NT2/D1 (cell line): Measurements from ENCODE around the gene ABLIM1.

ENCODE experiments used
- DNase-seq: peaks from one replicate; pipeline ENCODE4 v3.0.0-alpha.2; 2011; ENCODE audit warnings: low read depth, low spot score
- H3K27me3 ChIP-seq: 2 replicates; pipeline ENCODE4 v1.6.0; 2011; ENCODE audit warnings: mild to moderate bottlenecking; ENCODE audit not compliant: insufficient read length, insufficient read depth
- H3K36me3 ChIP-seq: 2 replicates; pipeline ENCODE4 v1.6.1; 2011; ENCODE audit warnings: mild to moderate bottlenecking, low read length, mixed read lengths; ENCODE audit not compliant: insufficient read depth, insufficient read length
- H3K4me1 ChIP-seq: 2 replicates; pipeline ENCODE4 v1.5.1; 2011; ENCODE audit not compliant: insufficient read depth, insufficient read length
- H3K4me3 ChIP-seq: 2 replicates; pipeline ENCODE4 v1.5.1; 2011; ENCODE audit warnings: low read depth; ENCODE audit not compliant: insufficient read length
- H3K9ac ChIP-seq: 2 replicates; pipeline ENCODE4 v1.6.0; 2011; ENCODE audit warnings: low read depth; ENCODE audit not compliant: insufficient read length
- H3K9me3 ChIP-seq: 2 replicates; pipeline ENCODE4 v1.5.1; 2011; ENCODE audit warnings: mild to moderate bottlenecking, low read length; ENCODE audit not compliant: insufficient read depth
- SUZ12 ChIP-seq: IDR thresholded peaks from 2 replicates; pipeline ENCODE4 v1.6.1; 2011; ENCODE audit not compliant: insufficient read length, insufficient read depth; ENCODE audit errors: extremely low read depth
- YY1 ChIP-seq: IDR thresholded peaks from 2 replicates; pipeline ENCODE4 v1.6.1; 2011; ENCODE audit not compliant: insufficient read length, insufficient read depth
- ZNF274 ChIP-seq: IDR thresholded peaks from 2 replicates; pipeline ENCODE4 v1.6.1; 2011; ENCODE audit warnings: mild to moderate bottlenecking, low read depth, low read length

Gene ABLIM1

GRCh38 chr10:114408112-114408967, 249.7 kb downstream of the ABLIM1 start:
- H3K9me3 ChIP-seq: no peaks in the 10 kb centered on the region
- no peak for DNase-seq
- peaks cover 34% of the 10 kb centered on the region for H3K27me3 ChIP-seq
- no peak overlapping the region for H3K9ac ChIP-seq
- H3K36me3 ChIP-seq: no peaks in the 10 kb centered on the region
- no peak for TF ChIP-seq ZNF274
- no peak for TF ChIP-seq YY1
- no peak for TF ChIP-seq SUZ12
- H3K4me3 ChIP-seq: no peak overlapping the region
- H3K4me1 ChIP-seq: peaks cover 4% of the 10 kb centered on the region

- TF ChIP-seq YY1: no peak
- Histone ChIP-seq H3K9ac (no peak overlapping the region), H3K9me3 (no peaks in the 10 kb centered on the region), H3K36me3 (no peaks in the 10 kb centered on the region), H3K27me3 (peaks cover 45% of the 10 kb centered on the region), H3K4me3 (no peak overlapping the region), H3K4me1 (peaks cover 6% of the 10 kb centered on the region)
- DNase-seq: no peak
Observed at GRCh38 chr10:114406455-114406854, 251.6 kb downstream of the ABLIM1 start.

GRCh38 chr10:114405011-114405350, 253.1 kb downstream of the ABLIM1 start:
- Histone ChIP-seq H3K27me3 (peaks cover 45% of the 10 kb centered on the region), H3K9ac (peak overlapping the region; percentile 64), H3K36me3 (no peaks in the 10 kb centered on the region), H3K4me1 (peaks cover 6% of the 10 kb centered on the region), H3K4me3 (peak overlapping the region; percentile 54), H3K9me3 (no peaks in the 10 kb centered on the region)
- TF ChIP-seq ZNF274 (no peak), SUZ12 (no peak), YY1 (no peak)
- DNase-seq: no peak

GRCh38 chr10:114404171-114405010, 253.7 kb downstream of the ABLIM1 start, which contains the start of gene AFAP1L2:
Gene AFAP1L2, minus strand, starts transcription at chr10:114404502. Its CDS starts 47 bp downstream, at chr10:114404455.
- Histone ChIP-seq H3K4me3 (peak within 1 kb of the TSS; percentile 54), H3K4me1 (peaks cover 2% of the 10 kb centered on the region), H3K9me3 (no peaks in the 10 kb centered on the region), H3K27me3 (peaks cover 45% of the 10 kb centered on the region), H3K36me3 (no peaks in the 10 kb centered on the region), H3K9ac (peak within 1 kb of the TSS; percentile 67)
- DNase-seq: no peak
- TF ChIP-seq ZNF274 (no peak), YY1 (no peak), SUZ12 (no peak)

- Histone ChIP-seq H3K9me3 (no peaks in the 10 kb centered on the region), H3K9ac (peak overlapping the region; percentile 67), H3K4me1 (peaks cover 2% of the 10 kb centered on the region), H3K36me3 (peaks cover under 1% of the 10 kb centered on the region), H3K27me3 (peaks cover 45% of the 10 kb centered on the region), H3K4me3 (peak overlapping the region; percentile 54)
- no peak for DNase-seq
- TF ChIP-seq YY1 (no peak), SUZ12 (no peak), ZNF274 (no peak)
Observed at GRCh38 chr10:114403541-114404161, 254.4 kb downstream of the ABLIM1 start.

- TF ChIP-seq YY1: no peak
- no peak for TF ChIP-seq SUZ12
- no peak for TF ChIP-seq ZNF274
- Histone ChIP-seq H3K36me3 (peaks cover 3% of the 10 kb centered on the region), H3K27me3 (peaks cover 45% of the 10 kb centered on the region), H3K4me1 (peaks cover 2% of the 10 kb centered on the region), H3K9me3 (no peaks in the 10 kb centered on the region), H3K4me3 (peak overlapping the region; percentile 54), H3K9ac (peak overlapping the region; percentile 67)
- DNase-seq: no peak
Observed at GRCh38 chr10:114402871-114403540, 255.1 kb downstream of the ABLIM1 start.

- TF ChIP-seq YY1 (no peak), SUZ12 (no peak), ZNF274 (no peak)
- peaks cover 3% of the 10 kb centered on the region for H3K36me3 ChIP-seq
- DNase-seq: no peak
- H3K27me3 ChIP-seq: peaks cover 45% of the 10 kb centered on the region
- peaks cover 2% of the 10 kb centered on the region for H3K4me1 ChIP-seq
- H3K9me3 ChIP-seq: no peaks in the 10 kb centered on the region
- no peak overlapping the region for H3K9ac ChIP-seq
- no peak overlapping the region for H3K4me3 ChIP-seq
Observed at GRCh38 chr10:114402233-114402632, 255.8 kb downstream of the ABLIM1 start.
